K562 (cell line): ENCODE measurements around the gene EGF. TPM values are rescaled to one million over a fixed set of nuclear protein-coding genes. Genes with fewer than 3 reads are reported as not detected.

Experiments
- ATAC-seq: fragments of 200-7000 bp; cut with Tn5 transposase; 3 replicates; pipeline ENCODE4 v1.9.1; 2020; ENCODE audit warnings: moderate library complexity
- BruUV-seq: library from RNA; stranded (reverse); fragments of 400-500 nt; replicated peaks from 2 replicates; lab custom pipeline; 2021; lab: Mats Ljungman, UMichigan
- CTCF ChIA-PET: fragments of 300-600 bp; formaldehyde crosslinking; extraction: SDS; loops from one replicate; lab custom pipeline; 2021; ENCODE audit warnings: low intra/inter-chr PET ratio; lab: Yijun Ruan, JAX
- POLR2A ChIA-PET: fragments of 300-600, 350-650 bp; sonication (Branson Sonifier 250); formaldehyde crosslinking; extraction: SDS; loops from one replicate; lab custom pipeline; 2021; ENCODE audit warnings: antibody characterized with exemption, inconsistent platforms; lab: Yijun Ruan, JAX
- DNase-seq, 4 experiments: peaks; one replicate each; pipeline versions ENCODE4 v3.0.0 to v3.0.0-alpha.2; 2011 to 2018; ENCODE audit warnings: low spot score in 3 of 4, mixed read lengths in 3 of 4; ENCODE audit errors: extremely low read depth in 1 of 4
- FAIRE-seq: peaks from 2 replicates; lab custom pipeline; 2011; peaks lifted over from hg19 to GRCh38; lab: Jason Lieb, UNC
- H2AFZ ChIP-seq: 2 replicates; pipeline ENCODE4 v1.6.0; 2011; ENCODE audit warnings: low read depth, low read length, control low read depth, inconsistent platforms
- H3K27ac ChIP-seq: fragments of 200-600 bp; 3 replicates; pipeline ENCODE4 v1.8.0; 2011; ENCODE audit warnings: low read depth, mild to moderate bottlenecking, control low read depth, inconsistent platforms, low read length, moderate library complexity, mixed read lengths; ENCODE audit errors: extremely low read depth
- H3K27me3 ChIP-seq, 2 experiments: fragments of 300-600 bp in 1 of 2; 2 replicates in 1 of 2; 3 replicates in 1 of 2; pipeline versions ENCODE4 v1.6.0 to v1.8.0; 2011; ENCODE audit warnings: inconsistent platforms in 2 of 2, low read length in 2 of 2, mild to moderate bottlenecking in 1 of 2, mixed read lengths in 1 of 2, moderate library complexity in 1 of 2; ENCODE audit not compliant: control insufficient read depth in 2 of 2, insufficient read depth in 2 of 2
- H3K36me3 ChIP-seq: fragments of 300-600 bp; 3 replicates; pipeline ENCODE4 v1.8.0; 2011; ENCODE audit warnings: mild to moderate bottlenecking, low read length, inconsistent platforms; ENCODE audit not compliant: control insufficient read depth, insufficient read depth
- H3K4me1 ChIP-seq, 2 experiments: fragments of 200-600 bp in 1 of 2; replicated peaks in 1 of 2; 2 replicates in 1 of 2; 3 replicates in 1 of 2; pipeline versions ENCODE4 v1.5.1 to v1.8.0; 2011; ENCODE audit warnings: inconsistent platforms in 2 of 2, low read length in 2 of 2, mild to moderate bottlenecking in 1 of 2, mixed read lengths in 1 of 2, moderate library complexity in 1 of 2; ENCODE audit not compliant: control insufficient read depth in 2 of 2, insufficient read depth in 2 of 2
- H3K4me2 ChIP-seq: 2 replicates; pipeline ENCODE4 v1.6.1; 2011; ENCODE audit warnings: low read length, control low read depth, inconsistent platforms, mixed read lengths; ENCODE audit not compliant: insufficient read depth
- H3K4me3 ChIP-seq: fragments of 200-600 bp; sonication (generic), shearing (Covaris generic); 2 replicates; pipeline ENCODE4 v1.5.1; 2016; ENCODE audit warnings: control low read depth, inconsistent platforms
- H3K79me2 ChIP-seq: fragments of 200-600 bp; 3 replicates; pipeline ENCODE4 v1.8.0; 2011; ENCODE audit warnings: low read length, inconsistent platforms; ENCODE audit not compliant: control insufficient read depth, insufficient read depth
- H3K9ac ChIP-seq, 2 experiments: 2 replicates each; pipeline versions ENCODE4 v1.6.0 to v1.6.1; 2011; ENCODE audit warnings: low read depth in 2 of 2, low read length in 2 of 2, control low read depth in 1 of 2, inconsistent platforms in 1 of 2, mild to moderate bottlenecking in 1 of 2, mixed read lengths in 1 of 2; ENCODE audit not compliant: insufficient read depth in 1 of 2
- H3K9me1 ChIP-seq: one replicate; pipeline ENCODE4 v1.6.0; 2011; ENCODE audit warnings: inconsistent platforms, mild to moderate bottlenecking, low read length, moderate library complexity; ENCODE audit not compliant: control insufficient read depth, insufficient read depth
- H3K9me3 ChIP-seq: replicated peaks from 2 replicates; pipeline ENCODE4 v1.5.1; 2011; ENCODE audit warnings: low read depth, low read length, inconsistent platforms; ENCODE audit not compliant: control insufficient read depth, insufficient read depth
- H4K20me1 ChIP-seq: replicated peaks from 2 replicates; pipeline ENCODE4 v1.6.1; 2011; ENCODE audit warnings: low read length, inconsistent platforms, mixed read lengths; ENCODE audit not compliant: control insufficient read depth, insufficient read depth
- BCL6 ChIP-seq: fragments of 250-450 bp; sonication (Bioruptor Pico); IDR thresholded peaks from 2 replicates; pipeline ENCODE4 v1.4.0; 2020
- DEAF1 ChIP-seq: fragments of 450-650 bp; formaldehyde crosslinking; IDR thresholded peaks from 2 replicates; pipeline ENCODE4 v1.4.0; 2020; ENCODE audit warnings: mild to moderate bottlenecking, moderate library complexity
- ELF2 ChIP-seq: fragments of 250-450 bp; sonication (Bioruptor Pico); IDR thresholded peaks from 2 replicates; pipeline ENCODE4 v1.5.0; 2021; ENCODE audit warnings: mild to moderate bottlenecking
- GATA2 ChIP-seq: sonication (generic); formaldehyde crosslinking; IDR thresholded peaks from 2 replicates; pipeline ENCODE4 v1.4.0; 2020; ENCODE audit warnings: mild to moderate bottlenecking, missing genetic modification reagents
- JUNB ChIP-seq: fragments of 450-650 bp; formaldehyde crosslinking; conservative IDR thresholded peaks from 2 replicates; pipeline ENCODE4 v1.4.0; 2020; ENCODE audit warnings: mild to moderate bottlenecking
- LEF1 ChIP-seq: fragments of 450-650 bp; IDR thresholded peaks from 2 replicates; pipeline ENCODE4 v1.6.1; 2016; ENCODE audit warnings: mild to moderate bottlenecking
- NR3C1 ChIP-seq: sonication (generic); formaldehyde crosslinking; IDR thresholded peaks from 2 replicates; pipeline ENCODE4 v1.8.1; 2022; ENCODE audit warnings: missing genetic modification reagents
- RBBP5 ChIP-seq: fragments of 200-600 bp; sonication (generic); IDR thresholded peaks from 2 replicates; pipeline ENCODE4 v1.6.1; 2012; ENCODE audit warnings: borderline replicate concordance, mild to moderate bottlenecking, low read length, control low read depth, inconsistent platforms; ENCODE audit not compliant: insufficient read depth, poor library complexity, severe bottlenecking
- SAFB ChIP-seq: fragments of 200-400 bp; formaldehyde crosslinking; IDR thresholded peaks from 2 replicates; pipeline ENCODE4 v1.6.1; 2017; ENCODE audit warnings: low read depth, low read length, borderline replicate concordance
- SOX6 ChIP-seq: fragments of 450-650 bp; IDR thresholded peaks from 2 replicates; pipeline ENCODE4 v1.6.1; 2014; ENCODE audit warnings: mild to moderate bottlenecking
- TAF15 ChIP-seq: fragments of 200-400 bp; formaldehyde crosslinking; IDR thresholded peaks from 2 replicates; pipeline ENCODE4 v1.6.1; 2017; ENCODE audit warnings: mild to moderate bottlenecking, low read depth, low read length, moderate library complexity
- THRA ChIP-seq: fragments of 450-650 bp; IDR thresholded peaks from 2 replicates; pipeline ENCODE4 v1.6.1; 2017; ENCODE audit warnings: mild to moderate bottlenecking, moderate library complexity
- ZBTB33 ChIP-seq: sonication (generic); formaldehyde crosslinking; IDR thresholded peaks from 2 replicates; pipeline ENCODE4 v1.8.1; 2023; ENCODE audit warnings: mild to moderate bottlenecking, missing genetic modification reagents
- ZNF12 ChIP-seq: sonication (generic); formaldehyde crosslinking; IDR thresholded peaks from 2 replicates; pipeline ENCODE4 v1.4.0; 2020; ENCODE audit warnings: mild to moderate bottlenecking, missing genetic modification reagents
- ZNF134 ChIP-seq: fragments of 250-450 bp; sonication (Bioruptor Pico); conservative IDR thresholded peaks from 2 replicates; pipeline ENCODE4 v1.4.0; 2020
- ZNF431 ChIP-seq: sonication (generic); formaldehyde crosslinking; IDR thresholded peaks from 2 replicates; pipeline ENCODE4 v1.8.0; 2022; ENCODE audit warnings: mild to moderate bottlenecking, missing genetic modification reagents
- ZNF449 ChIP-seq: fragments of 250-450 bp; sonication (Bioruptor Pico); IDR thresholded peaks from 2 replicates; pipeline ENCODE4 v1.8.0; 2022; ENCODE audit warnings: moderate library complexity, mild to moderate bottlenecking, inconsistent platforms
- whole genome bisulfite sequencing: fragments of 100-300 bp; shearing (Covaris generic); methylation state at CpG from one replicate; pipeline ENCODE4 v1.1.6; 2016; ENCODE audit warnings: low coverage, mixed read lengths; ENCODE audit not compliant: insufficient coverage; ENCODE audit errors: missing lambda C conversion rate; 5-methylcytosine and 5-hydroxymethylcytosine counted together
- in situ Hi-C: fragments of 300-500 bp; cut with MboI; formaldehyde crosslinking; loops from 4 replicates; pipeline ENCODE4 v1.15.0; 2018; ENCODE audit warnings: inconsistent platforms, mixed read lengths
- intact Hi-C: fragments of 100-400 bp; cut with micrococcal nuclease; formaldehyde crosslinking; loops from 2 replicates; pipeline ENCODE4 v1.14.2; 2022
- polyA plus RNA-seq, 8 experiments: library from polyadenylated mRNA; depleted of rRNA in 4 of 8; stranded (reverse) in 5 of 8; unstranded in 3 of 8; fragments of >200 nt; fragmentation: Nextera tagmentation in 2 of 8; fragmentation: Illumina TruSeq in 1 of 8; extraction: Ambion mirVana in 2 of 8; extraction: Trizol in 1 of 8; gene quantifications; 2 replicates each; pipeline versions ENCODE4 v1.2.1 to v1.2.3, GENCODE V29; 2011 to 2014; ENCODE audit warnings: inconsistent platforms in 1 of 8, missing spikeins in 1 of 8
- total RNA-seq, 7 experiments: library from RNA; depleted of rRNA in 6 of 7; stranded (reverse); fragments of >200 nt in 6 of 7; fragmentation: Illumina TruSeq in 2 of 7; extraction: Trizol in 2 of 7; gene quantifications; 2 replicates each; pipeline versions ENCODE4 v1.2.1 to v1.2.3, GENCODE V29; 2011 to 2021; ENCODE audit warnings: low replicate concordance in 1 of 7

Gene EGF
- total and polyA plus RNA-seq, 9 of the 15 experiments (the other 6 are each of a cell fraction or from before 2014, with no cell fraction given), result 0.32 to 3.1 (median 1.3) TPM

DNA sequence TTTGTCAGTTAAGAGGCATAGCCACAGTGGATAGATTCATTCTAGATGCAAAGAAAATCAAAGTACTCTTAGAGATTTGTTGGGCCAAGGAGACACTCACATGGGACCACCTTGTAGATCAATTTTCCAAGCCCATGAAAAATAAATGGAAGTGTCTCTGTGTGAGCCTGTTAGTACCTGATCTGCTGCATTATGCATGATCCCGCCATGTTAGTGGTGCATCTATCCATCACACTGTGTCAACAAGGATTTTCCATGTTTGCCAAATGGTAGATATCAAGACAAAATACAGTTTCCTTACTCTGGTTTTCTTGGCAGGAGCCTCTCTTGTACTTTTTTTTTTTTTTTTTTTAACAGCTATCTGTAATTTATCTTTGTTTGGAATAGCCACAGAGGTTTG lies 112.4 kb downstream of the EGF start (continued):
- TF ChIP-seq GATA2 (CRISPR knock-in tag), result no peak
- TF ChIP-seq NR3C1 (CRISPR knock-in tag), result no peak
- TF ChIP-seq THRA, result no peak
- TF ChIP-seq ZBTB33 (CRISPR knock-in tag), result no peak
- TF ChIP-seq ZNF12 (CRISPR knock-in tag), result no peak
- no peak for TF ChIP-seq SAFB
- TF ChIP-seq JUNB (CRISPR knock-in tag), result no peak
- TF ChIP-seq LEF1, result no peak
- TF ChIP-seq, all 486 proteins: peak for 0

DNA sequence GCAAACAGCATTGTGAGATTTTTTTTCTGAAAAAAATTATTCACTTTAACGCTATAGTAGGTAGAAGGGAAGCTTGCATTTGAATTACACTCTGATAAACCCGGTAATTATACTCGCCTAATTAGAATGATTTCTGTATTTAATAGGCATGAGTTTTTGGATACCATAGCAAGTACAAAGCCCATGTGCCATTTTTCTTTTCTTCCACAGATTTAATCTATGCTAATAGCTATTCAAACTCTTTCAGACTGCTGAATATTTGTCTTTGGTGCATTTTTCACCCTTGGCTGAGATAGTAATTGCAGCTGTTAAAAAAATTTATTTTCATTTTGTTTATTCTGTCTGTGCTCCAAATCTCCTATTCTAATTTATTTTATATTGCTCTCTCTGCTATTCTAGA lies 113.0 kb downstream of the EGF start:
- H3K27me3 ChIP-seq, result peaks cover 0 to 4% of the 10 kb centered on the region in 2 experiments; a peak in 2 of 5 replicates
- H3K36me3 ChIP-seq, result no peaks in the 10 kb centered on the region
- no peak overlapping the region for H3K27ac ChIP-seq
- intact Hi-C loops, result no loop called here
- BruUV-seq, result no TSS peak
- FAIRE-seq (no peak), ATAC-seq (no peak), DNase-seq (no peak)
- no peaks in the 10 kb centered on the region for H3K9me1 ChIP-seq
- H3K4me3 ChIP-seq, result no peak overlapping the region
- H4K20me1 ChIP-seq, result no peaks in the 10 kb centered on the region
- H2AFZ ChIP-seq, result no peak overlapping the region
- 2% methylated on average over 3 of the region's 3 CpGs for WGBS
- H3K4me2 ChIP-seq, result no peak overlapping the region
- CTCF ChIA-PET, result no interaction called here
- H3K79me2 ChIP-seq, result no peaks in the 10 kb centered on the region
- no peaks in the 10 kb centered on the region for H3K9me3 ChIP-seq
- POLR2A ChIA-PET, result interaction anchor here (1.2 kb wide), 1 partner anchor 12 kb away, joined by 4 read pairs; no protein-coding TSS in a partner anchor
- no peak overlapping the region for H3K9ac ChIP-seq
- H3K4me1 ChIP-seq, result no peaks in the 10 kb centered on the region
- in situ Hi-C loops, result no loop called here
- TF ChIP-seq SOX6 (no peak), ZNF449 (CRISPR knock-in tag) (no peak), ZNF134 (CRISPR knock-in tag) (no peak), TAF15 (no peak), BCL6 (CRISPR knock-in tag) (no peak), RBBP5 (no peak), ELF2 (CRISPR knock-in tag) (no peak), DEAF1 (no peak), ZNF431 (CRISPR knock-in tag) (no peak)
